KOPT-K1 (cell line): ENCODE data around the gene RANGRF.

ENCODE experiments used
- H3K27ac ChIP-seq: fragments of 200-600 bp; sonication (generic); 2 replicates; pipeline ENCODE4 v1.5.1; 2016; ENCODE audit warnings: antibody characterized with exemption, mild to moderate bottlenecking, low read depth, low read length; ENCODE audit not compliant: poor library complexity, severe bottlenecking
- H3K36me3 ChIP-seq: fragments of 200-600 bp; sonication (generic); 2 replicates; pipeline ENCODE4 v1.5.1; 2017; ENCODE audit warnings: antibody characterized with exemption, mild to moderate bottlenecking, low read length, moderate library complexity; ENCODE audit not compliant: insufficient read depth
- H3K9me3 ChIP-seq: fragments of 200-600 bp; sonication (generic); 2 replicates; pipeline ENCODE4 v1.5.1; 2017; ENCODE audit warnings: antibody characterized with exemption, low read length, mild to moderate bottlenecking; ENCODE audit not compliant: insufficient read depth, poor library complexity, severe bottlenecking

RANGRF gene

GRCh38 chr17:8289103-8289397 is 580 bp downstream of the RANGRF start:
- Histone ChIP-seq H3K36me3 (peaks cover 13% of the 10 kb centered on the region; the same call in 1 of the 2 replicates), H3K9me3 (no peaks in the 10 kb centered on the region), H3K27ac (peak overlapping the region; percentile 88)

- H3K9me3 ChIP-seq = no peaks in the 10 kb centered on the region
- H3K36me3 ChIP-seq = peaks cover 13% of the 10 kb centered on the region; the same call in 1 of the 2 replicates
Observed at GRCh38 chr17:8290043-8290442, 1.6 kb downstream of the RANGRF start.

GRCh38 chr17:8292639-8293395 is 4.3 kb downstream of the RANGRF start:
- Histone ChIP-seq H3K9me3 (no peaks in the 10 kb centered on the region), H3K27ac (no peak overlapping the region), H3K36me3 (peaks cover 13% of the 10 kb centered on the region; the same call in 1 of the 2 replicates)

More at GRCh38 chr17:8290043-8290442, 1.6 kb downstream of the RANGRF start:
- H3K27ac ChIP-seq = peak overlapping the region; percentile 88

GRCh38 chr17:8294361-8294760 is 5.9 kb downstream of the RANGRF start:
- peak overlapping the region; percentile 92 for H3K27ac ChIP-seq
- H3K9me3 ChIP-seq = no peaks in the 10 kb centered on the region
- peaks cover 13% of the 10 kb centered on the region; the same call in 1 of the 2 replicates for H3K36me3 ChIP-seq

- peaks cover 10% of the 10 kb centered on the region; the same call in 1 of the 2 replicates for H3K36me3 ChIP-seq
- no peaks in the 10 kb centered on the region for H3K9me3 ChIP-seq
- peak overlapping the region; percentile 92 for H3K27ac ChIP-seq
Observed at GRCh38 chr17:8294814-8295316, 6.4 kb downstream of the RANGRF start.

GRCh38 chr17:8300226-8300625 is 11.8 kb downstream of the RANGRF start:
- no peaks in the 10 kb centered on the region for H3K9me3 ChIP-seq
- H3K36me3 ChIP-seq = no peaks in the 10 kb centered on the region
- no peak overlapping the region for H3K27ac ChIP-seq

- H3K9me3 ChIP-seq = no peaks in the 10 kb centered on the region
- H3K36me3 ChIP-seq = no peaks in the 10 kb centered on the region
- no peak overlapping the region for H3K27ac ChIP-seq
Observed at GRCh38 chr17:8300627-8301242, 12.3 kb downstream of the RANGRF start.

- Histone ChIP-seq H3K9me3 (no peaks in the 10 kb centered on the region), H3K27ac (no peak overlapping the region), H3K36me3 (no peaks in the 10 kb centered on the region)
Observed at GRCh38 chr17:8310601-8311123, 22.2 kb downstream of the RANGRF start.

- H3K27ac ChIP-seq = no peak overlapping the region
- no peaks in the 10 kb centered on the region for H3K36me3 ChIP-seq
Observed at GRCh38 chr17:8311131-8311790, 22.8 kb downstream of the RANGRF start.

GRCh38 chr17:8312251-8312650 is 23.8 kb downstream of the RANGRF start:
- no peaks in the 10 kb centered on the region for H3K36me3 ChIP-seq
- no peak overlapping the region for H3K27ac ChIP-seq
- no peaks in the 10 kb centered on the region for H3K9me3 ChIP-seq

More at GRCh38 chr17:8311131-8311790, 22.8 kb downstream of the RANGRF start:
- no peaks in the 10 kb centered on the region for H3K9me3 ChIP-seq

- no peaks in the 10 kb centered on the region for H3K9me3 ChIP-seq
- H3K36me3 ChIP-seq = no peaks in the 10 kb centered on the region
- no peak overlapping the region for H3K27ac ChIP-seq
Observed at GRCh38 chr17:8312726-8313600, 24.5 kb downstream of the RANGRF start.

GRCh38 chr17:8314797-8315763 is 26.6 kb downstream of the RANGRF start:
- Histone ChIP-seq H3K27ac (no peak overlapping the region), H3K36me3 (no peaks in the 10 kb centered on the region)

GRCh38 chr17:8315764-8316217 is 27.3 kb downstream of the RANGRF start:
- H3K27ac ChIP-seq = no peak overlapping the region
- no peaks in the 10 kb centered on the region for H3K36me3 ChIP-seq
- H3K9me3 ChIP-seq = no peaks in the 10 kb centered on the region

More at GRCh38 chr17:8314797-8315763, 26.6 kb downstream of the RANGRF start:
- H3K9me3 ChIP-seq = no peaks in the 10 kb centered on the region
